ENCODE data around the gene SLC15A4.

- no peak for TF ChIP-seq POLR2AphosphoS5 (IDR thresholded peaks at IDR 0.05; ENCODE audit: borderline replicate concordance, low read depth, low read length)
- no peak for TF ChIP-seq EZH2 (IDR thresholded peaks at IDR 0.05)
Measured at GRCh38 chr12:128791395-128792322, 32.1 kb downstream of the SLC15A4 start.
